Bronchial epithelial cell (primary cell): ENCODE data around the gene GABARAP. TPM values are rescaled to one million over a fixed set of nuclear protein-coding genes. Genes with fewer than 3 reads are reported as not detected.

Source experiments
- DNase-seq: peaks from one replicate; pipeline ENCODE4 v3.0.0-alpha.2; 2010; ENCODE audit warnings: low read depth
- FAIRE-seq: peaks from 2 replicates; lab custom pipeline; 2011; peaks lifted over from hg19 to GRCh38; lab: Jason Lieb, UNC
- H3K27me3 ChIP-seq: 2 replicates; pipeline ENCODE4 v1.5.1; 2011; ENCODE audit warnings: low read length; ENCODE audit not compliant: control insufficient read depth, insufficient read depth
- H3K36me3 ChIP-seq: 2 replicates; pipeline ENCODE4 v1.5.1; 2011; ENCODE audit warnings: low read length; ENCODE audit not compliant: control insufficient read depth, insufficient read depth
- H3K4me3 ChIP-seq: 2 replicates; pipeline ENCODE4 v1.5.1; 2011; ENCODE audit warnings: mild to moderate bottlenecking, low read depth, low read length, control low read depth
- total RNA-seq: library from RNA; depleted of rRNA; stranded (reverse); fragments of >200 nt; gene quantifications from 2 replicates; pipeline ENCODE4 v1.2.1, GENCODE V29; 2014
- TF ChIP-seq, protein P1 (sequence below): IDR thresholded peaks from 2 replicates; pipeline ENCODE4 v1.5.1; 2011; ENCODE audit warnings: mild to moderate bottlenecking, moderate library complexity, low read length, control low read depth, inconsistent platforms; ENCODE audit not compliant: insufficient read depth, severe bottlenecking

Gene GABARAP
- total RNA-seq, 1 donor from 2014 or later: 50.8 TPM

DNA sequence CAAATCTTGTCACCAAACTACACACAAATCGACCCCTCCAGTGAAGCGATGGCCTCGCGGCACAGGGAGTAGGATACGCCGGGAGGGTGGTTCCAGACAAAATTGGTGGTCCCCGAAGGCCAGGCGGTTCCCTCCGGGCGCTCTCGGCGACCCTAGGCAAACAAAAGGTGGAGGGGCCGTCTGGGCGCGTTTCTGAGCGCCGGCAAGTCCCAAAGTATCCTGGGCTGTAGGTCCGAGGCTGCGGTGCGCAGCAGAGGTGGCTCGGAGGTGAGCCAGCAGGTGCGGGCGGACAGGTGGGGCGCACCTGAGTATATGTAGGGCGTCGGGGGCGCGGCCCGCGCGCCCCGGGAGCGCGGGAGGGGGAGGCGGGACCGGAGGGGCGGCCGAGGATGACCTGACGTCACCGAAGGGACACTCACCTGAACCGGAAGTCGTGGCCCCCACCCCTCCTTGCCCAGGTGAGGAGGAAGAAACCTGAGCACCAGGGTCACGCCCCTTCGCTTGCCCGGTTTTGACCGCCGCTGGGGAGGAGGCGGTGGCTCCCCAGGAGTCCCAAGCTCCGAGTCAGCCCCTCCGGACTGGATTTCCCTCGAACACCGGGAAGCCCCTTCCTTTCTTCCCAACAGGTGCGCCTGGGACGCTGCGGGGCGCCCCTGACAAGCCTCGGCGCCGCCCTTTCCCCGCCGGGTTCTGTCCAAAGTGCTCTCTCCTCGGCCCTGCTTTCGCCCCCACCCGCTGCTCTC, 20.1 kb upstream of the GABARAP start, which contains the start of gene CLDN7:
TSS of gene CLDN7 (minus strand) at position 287 of the 743 bp plus-strand sequence. CDS start 435 bp downstream, outside the sequence.
- peak within 1 kb of the TSS; percentile 97 for H3K4me3 ChIP-seq
- DNase-seq: peak; percentile 27
- H3K36me3 ChIP-seq: peaks cover 11% of the 10 kb centered on the region
- TF ChIP-seq, protein P1, sequence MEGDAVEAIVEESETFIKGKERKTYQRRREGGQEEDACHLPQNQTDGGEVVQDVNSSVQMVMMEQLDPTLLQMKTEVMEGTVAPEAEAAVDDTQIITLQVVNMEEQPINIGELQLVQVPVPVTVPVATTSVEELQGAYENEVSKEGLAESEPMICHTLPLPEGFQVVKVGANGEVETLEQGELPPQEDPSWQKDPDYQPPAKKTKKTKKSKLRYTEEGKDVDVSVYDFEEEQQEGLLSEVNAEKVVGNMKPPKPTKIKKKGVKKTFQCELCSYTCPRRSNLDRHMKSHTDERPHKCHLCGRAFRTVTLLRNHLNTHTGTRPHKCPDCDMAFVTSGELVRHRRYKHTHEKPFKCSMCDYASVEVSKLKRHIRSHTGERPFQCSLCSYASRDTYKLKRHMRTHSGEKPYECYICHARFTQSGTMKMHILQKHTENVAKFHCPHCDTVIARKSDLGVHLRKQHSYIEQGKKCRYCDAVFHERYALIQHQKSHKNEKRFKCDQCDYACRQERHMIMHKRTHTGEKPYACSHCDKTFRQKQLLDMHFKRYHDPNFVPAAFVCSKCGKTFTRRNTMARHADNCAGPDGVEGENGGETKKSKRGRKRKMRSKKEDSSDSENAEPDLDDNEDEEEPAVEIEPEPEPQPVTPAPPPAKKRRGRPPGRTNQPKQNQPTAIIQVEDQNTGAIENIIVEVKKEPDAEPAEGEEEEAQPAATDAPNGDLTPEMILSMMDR: peak; percentile 48
- H3K27me3 ChIP-seq: no peaks in the 10 kb centered on the region
- no peak for FAIRE-seq

- Histone ChIP-seq H3K4me3 (peak overlapping the region; percentile 97), H3K36me3 (peaks cover 11% of the 10 kb centered on the region), H3K27me3 (no peaks in the 10 kb centered on the region)
- FAIRE-seq (no peak), DNase-seq (no peak)
- TF ChIP-seq, protein P1: no peak
Observed at GRCh38 chr17:7261379-7262191, 19.3 kb upstream of the GABARAP start.

GRCh38 chr17:7260651-7261378, 18.6 kb upstream of the GABARAP start:
- FAIRE-seq (no peak), DNase-seq (peak; percentile 30)
- H3K27me3 ChIP-seq: no peaks in the 10 kb centered on the region
- H3K36me3 ChIP-seq: peaks cover 11% of the 10 kb centered on the region
- TF ChIP-seq, protein P1: no peak
- H3K4me3 ChIP-seq: peak overlapping the region; percentile 97

DNA sequence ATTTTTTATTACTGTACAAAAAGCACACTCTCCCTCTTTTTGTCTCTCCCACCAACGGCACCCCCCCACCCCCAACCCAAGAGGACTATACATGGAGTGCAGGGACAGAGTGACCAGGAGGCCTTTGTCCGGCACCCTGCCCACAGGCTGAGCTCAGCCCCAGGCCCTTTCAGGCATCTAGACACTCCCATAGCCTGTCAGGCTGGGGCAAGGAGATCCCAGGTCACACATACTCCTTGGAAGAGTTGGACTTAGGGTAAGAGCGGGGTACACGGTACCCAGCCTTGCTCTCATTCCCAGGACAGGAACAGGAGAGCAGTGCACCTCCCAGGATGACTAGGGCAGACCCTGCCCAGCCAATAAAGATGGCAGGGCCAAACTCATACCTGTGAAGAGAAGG, 17.9 kb upstream of the GABARAP start:
- FAIRE-seq (no peak), DNase-seq (no peak)
- TF ChIP-seq, protein P1: no peak
- no peaks in the 10 kb centered on the region for H3K27me3 ChIP-seq
- peak overlapping the region; percentile 97 for H3K4me3 ChIP-seq
- H3K36me3 ChIP-seq: peaks cover 11% of the 10 kb centered on the region

GRCh38 chr17:7259555-7259889, 17.3 kb upstream of the GABARAP start:
- FAIRE-seq: no peak
- no peak overlapping the region for H3K4me3 ChIP-seq
- DNase-seq: no peak
- TF ChIP-seq, protein P1: no peak
- peaks cover 13% of the 10 kb centered on the region for H3K36me3 ChIP-seq
- no peaks in the 10 kb centered on the region for H3K27me3 ChIP-seq
